Neural crest cell (in vitro differentiated cells): ENCODE measurements around the gene XRCC2. TPM values are rescaled to one million over a fixed set of nuclear protein-coding genes. Genes with fewer than 3 reads are reported as not detected.
"Not testable (repeated sequence)": the region's sequence is repeated elsewhere in the genome, so short reads cannot be mapped to it uniquely, and the experiment has no call there.

Experiments used
- DNase-seq: peaks from one replicate; pipeline ENCODE4 v3.0.0; 2021; ENCODE audit warnings: low read depth, mixed read lengths, low spot score
- H3K27ac Mint-ChIP-seq: one replicate; pipeline ENCODE4 v1.8.0; 2021; ENCODE audit warnings: mild to moderate bottlenecking, mixed read lengths; ENCODE audit not compliant: unreplicated experiment
- H3K27me3 Mint-ChIP-seq: 2 replicates; pipeline ENCODE4 v1.8.0; 2021; ENCODE audit warnings: low read depth, mild to moderate bottlenecking, mixed read lengths
- H3K36me3 Mint-ChIP-seq: 2 replicates; pipeline ENCODE4 v1.8.0; 2021; ENCODE audit warnings: low read depth, mild to moderate bottlenecking, mixed read lengths
- H3K4me1 Mint-ChIP-seq: 2 replicates; pipeline ENCODE4 v1.8.0; 2021; ENCODE audit warnings: mixed read lengths
- H3K4me3 Mint-ChIP-seq: one replicate; pipeline ENCODE4 v1.8.0; 2021; ENCODE audit warnings: mild to moderate bottlenecking, mixed read lengths
- H3K9me3 Mint-ChIP-seq: 2 replicates; pipeline ENCODE4 v1.8.0; 2021; ENCODE audit warnings: mixed read lengths
- total RNA-seq: library from RNA; stranded (reverse); gene quantifications from 2 replicates; pipeline ENCODE4 v1.2.1, GENCODE V29; 2021
- TF ChIP-seq, protein P1 (sequence below): fragments of 200-600 bp; sonication (generic); conservative IDR thresholded peaks from 2 replicates; pipeline ENCODE4 v1.5.0; 2021; ENCODE audit warnings: antibody characterized with exemption, mild to moderate bottlenecking

The XRCC2 gene
- total RNA-seq, 1 donor from 2014 or later = 28.2 TPM

DNA sequence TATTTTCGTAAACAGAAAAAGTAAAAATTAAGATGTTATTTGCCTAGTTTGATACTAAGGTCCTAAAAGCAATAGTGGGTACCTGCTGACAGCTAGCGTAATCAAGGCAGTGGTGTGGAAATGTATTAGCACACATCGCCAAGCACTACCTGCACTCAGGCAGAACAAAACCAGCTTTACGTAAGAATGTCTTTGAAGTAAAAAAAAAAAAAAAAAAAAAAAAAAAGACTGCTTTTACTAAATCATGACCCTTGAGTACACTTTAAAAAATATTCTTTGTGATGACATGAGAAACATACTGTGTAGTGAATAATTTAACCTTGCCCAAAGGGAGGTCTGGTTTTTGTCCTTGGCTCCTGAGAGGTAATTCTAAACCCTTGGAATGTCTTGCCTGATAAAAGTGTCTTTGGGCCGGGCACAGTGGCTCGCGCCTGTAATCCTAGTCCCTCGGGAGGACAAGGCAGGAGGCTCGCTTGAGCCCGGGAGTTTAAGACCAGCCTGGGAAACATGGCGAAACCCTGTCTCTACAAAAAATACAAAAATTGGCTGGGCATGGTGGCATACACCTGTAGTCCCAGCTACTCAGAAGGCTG is 12.7 kb downstream of the XRCC2 start:
- TF ChIP-seq, protein P1, sequence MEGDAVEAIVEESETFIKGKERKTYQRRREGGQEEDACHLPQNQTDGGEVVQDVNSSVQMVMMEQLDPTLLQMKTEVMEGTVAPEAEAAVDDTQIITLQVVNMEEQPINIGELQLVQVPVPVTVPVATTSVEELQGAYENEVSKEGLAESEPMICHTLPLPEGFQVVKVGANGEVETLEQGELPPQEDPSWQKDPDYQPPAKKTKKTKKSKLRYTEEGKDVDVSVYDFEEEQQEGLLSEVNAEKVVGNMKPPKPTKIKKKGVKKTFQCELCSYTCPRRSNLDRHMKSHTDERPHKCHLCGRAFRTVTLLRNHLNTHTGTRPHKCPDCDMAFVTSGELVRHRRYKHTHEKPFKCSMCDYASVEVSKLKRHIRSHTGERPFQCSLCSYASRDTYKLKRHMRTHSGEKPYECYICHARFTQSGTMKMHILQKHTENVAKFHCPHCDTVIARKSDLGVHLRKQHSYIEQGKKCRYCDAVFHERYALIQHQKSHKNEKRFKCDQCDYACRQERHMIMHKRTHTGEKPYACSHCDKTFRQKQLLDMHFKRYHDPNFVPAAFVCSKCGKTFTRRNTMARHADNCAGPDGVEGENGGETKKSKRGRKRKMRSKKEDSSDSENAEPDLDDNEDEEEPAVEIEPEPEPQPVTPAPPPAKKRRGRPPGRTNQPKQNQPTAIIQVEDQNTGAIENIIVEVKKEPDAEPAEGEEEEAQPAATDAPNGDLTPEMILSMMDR = no peak

DNA sequence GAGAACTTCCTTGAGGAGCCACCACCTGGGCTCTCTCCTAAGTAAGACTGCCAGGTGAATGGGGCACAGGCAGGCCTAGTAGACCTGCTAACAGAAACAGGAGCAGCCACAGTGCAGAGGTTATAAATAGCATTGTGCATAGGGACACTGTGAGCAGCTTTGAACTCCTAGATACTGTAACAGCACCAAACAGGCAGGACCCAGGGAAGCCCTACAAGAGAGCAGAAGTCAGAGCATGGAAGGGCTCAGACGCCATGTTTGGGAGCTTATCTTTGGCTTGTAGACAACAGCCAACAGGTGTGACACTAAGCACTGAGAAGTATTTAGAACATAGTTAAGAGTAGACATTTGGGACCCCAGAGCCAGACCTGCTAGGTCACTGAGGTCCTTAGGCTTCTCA is 14.5 kb downstream of the XRCC2 start:
- Mint-ChIP-seq H3K4me1 (peaks cover 4% of the 10 kb centered on the region), H3K4me3 (no peak overlapping the region), H3K36me3 (peaks cover 25% of the 10 kb centered on the region), H3K27ac (no peak overlapping the region), H3K9me3 (peaks cover 2% of the 10 kb centered on the region), H3K27me3 (no peaks in the 10 kb centered on the region)
- TF ChIP-seq, protein P1 = no peak
- DNase-seq = no peak

More for the DNA sequence above, 12.7 kb downstream of the XRCC2 start:
- peaks cover 23% of the 10 kb centered on the region for H3K36me3 Mint-ChIP-seq
- H3K27ac Mint-ChIP-seq = no peak overlapping the region
- H3K4me3 Mint-ChIP-seq = no peak overlapping the region
- H3K4me1 Mint-ChIP-seq = peaks cover 4% of the 10 kb centered on the region
- H3K9me3 Mint-ChIP-seq = peaks cover 2% of the 10 kb centered on the region
- no peaks in the 10 kb centered on the region for H3K27me3 Mint-ChIP-seq
- no peak for DNase-seq

DNA sequence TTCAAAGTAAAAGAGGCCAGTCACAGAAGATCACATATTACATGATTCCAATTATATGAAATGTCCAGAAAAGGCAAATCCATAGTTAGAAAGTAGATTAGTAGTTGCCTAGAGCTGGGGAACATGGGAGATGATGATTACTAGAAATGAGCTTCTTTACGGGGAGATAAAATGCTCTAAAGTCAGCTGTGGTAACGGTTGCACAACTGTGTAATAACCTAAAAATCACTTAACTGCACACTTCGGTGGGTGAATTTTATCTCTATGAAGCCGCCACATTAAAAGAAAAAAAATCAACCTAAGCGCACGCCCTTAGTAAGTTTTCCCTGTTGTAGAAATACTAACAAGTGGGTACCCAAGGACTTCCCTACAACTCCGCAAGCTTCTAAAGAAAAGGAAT is 15.9 kb downstream of the XRCC2 start:
- Mint-ChIP-seq H3K36me3 (peaks cover 26% of the 10 kb centered on the region), H3K4me3 (no peak overlapping the region), H3K4me1 (peaks cover 4% of the 10 kb centered on the region), H3K27me3 (no peaks in the 10 kb centered on the region), H3K9me3 (peaks cover 2% of the 10 kb centered on the region), H3K27ac (no peak overlapping the region)
- no peak for DNase-seq
- TF ChIP-seq, protein P1 = no peak

DNA sequence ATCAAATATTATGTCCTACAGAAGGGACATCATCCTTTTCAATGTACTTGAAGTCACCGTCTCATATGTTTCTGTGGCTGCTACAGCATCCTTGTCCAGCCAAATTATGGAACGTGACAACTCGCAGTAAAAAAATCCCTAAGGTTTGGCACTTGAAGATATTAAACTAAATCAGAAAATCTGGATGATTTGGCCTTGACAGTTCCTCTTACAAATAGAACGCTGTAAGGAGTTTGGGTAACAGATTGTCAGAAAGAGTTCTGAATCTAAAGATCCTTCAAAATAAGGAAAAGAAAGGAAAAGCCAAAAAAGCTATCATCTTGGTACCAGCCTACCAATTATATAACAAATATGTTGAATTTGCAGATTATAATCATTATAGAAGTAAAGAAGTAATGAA is 21.0 kb downstream of the XRCC2 start:
- Mint-ChIP-seq H3K4me3 (no peak overlapping the region), H3K36me3 (peaks cover 12% of the 10 kb centered on the region), H3K27me3 (no peaks in the 10 kb centered on the region), H3K9me3 (no peaks in the 10 kb centered on the region), H3K4me1 (no peaks in the 10 kb centered on the region), H3K27ac (no peak overlapping the region)
- TF ChIP-seq, protein P1 = no peak
- no peak for DNase-seq

DNA sequence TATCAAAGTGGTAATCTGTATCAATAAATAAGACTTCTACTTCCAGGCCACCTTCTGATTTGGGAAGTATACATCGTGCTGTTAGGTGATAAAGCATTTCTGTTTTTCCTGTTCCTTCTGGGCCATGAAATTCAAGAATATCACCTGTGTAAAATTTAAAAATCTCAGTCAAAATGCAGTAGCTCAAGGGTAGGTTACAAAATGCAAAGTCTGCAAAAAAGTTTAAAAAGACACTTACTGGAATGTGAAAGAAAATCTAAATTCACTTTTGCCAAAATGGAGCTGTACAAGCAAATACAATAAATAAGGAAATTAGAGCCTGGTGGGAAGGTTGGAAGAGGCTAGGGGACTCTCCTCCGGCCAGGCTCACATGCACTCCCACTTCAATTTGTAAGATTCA is 26.7 kb downstream of the XRCC2 start:
- Mint-ChIP-seq H3K27ac (no peak overlapping the region), H3K4me1 (no peaks in the 10 kb centered on the region), H3K27me3 (no peaks in the 10 kb centered on the region), H3K36me3 (peaks cover 30% of the 10 kb centered on the region), H3K9me3 (peaks cover 8% of the 10 kb centered on the region), H3K4me3 (no peak overlapping the region)
- no peak for DNase-seq
- TF ChIP-seq, protein P1 = no peak

DNA sequence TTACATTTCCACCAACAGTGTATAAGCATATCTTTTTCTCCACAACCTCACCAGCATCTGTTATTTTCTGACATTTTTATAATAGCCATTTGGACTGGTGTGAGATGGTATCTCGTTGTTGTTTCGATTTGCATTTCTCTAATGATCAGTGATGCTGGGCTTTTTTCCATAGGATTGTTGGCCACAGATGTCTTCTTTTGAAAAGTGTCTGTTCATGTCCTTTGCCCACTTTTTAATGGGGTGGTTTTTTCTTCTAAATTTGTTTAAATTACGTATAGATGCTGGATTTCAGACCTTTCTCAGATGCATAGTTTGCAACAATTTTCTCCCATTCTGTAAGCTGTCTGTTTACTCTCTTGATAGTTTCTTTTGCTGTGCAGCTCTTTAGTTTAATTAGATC is 28.9 kb downstream of the XRCC2 start:
- peaks cover 36% of the 10 kb centered on the region for H3K36me3 Mint-ChIP-seq
- no peak overlapping the region for H3K27ac Mint-ChIP-seq

DNA sequence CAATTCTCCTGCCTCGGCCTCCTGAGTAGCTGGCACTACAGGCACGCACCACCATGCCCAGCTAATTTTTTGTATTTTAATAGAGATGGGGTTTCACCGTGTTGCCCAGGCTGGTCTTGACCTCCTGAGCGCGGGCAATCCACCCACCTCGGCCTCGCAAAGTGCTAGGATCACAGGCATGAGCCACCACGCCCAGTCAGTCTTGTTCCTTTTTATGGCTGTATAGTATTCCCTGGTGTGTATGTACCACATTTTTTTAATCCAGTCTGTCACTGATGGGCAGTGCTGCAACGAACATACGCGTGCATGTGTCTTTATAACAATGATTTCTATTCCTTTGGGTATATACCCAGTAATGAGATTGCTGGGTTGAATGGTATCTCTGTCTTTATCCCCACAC is 29.4 kb downstream of the XRCC2 start:
- not testable (repeated sequence) for H3K4me3 Mint-ChIP-seq, DNase-seq, H3K4me1 Mint-ChIP-seq, H3K9me3 Mint-ChIP-seq, H3K27ac Mint-ChIP-seq, H3K27me3 Mint-ChIP-seq
- H3K36me3 Mint-ChIP-seq = peaks cover 36% of the 10 kb centered on the region

More for the DNA sequence above, 28.9 kb downstream of the XRCC2 start:
- DNase-seq = no peak
- Mint-ChIP-seq H3K4me1 (no peaks in the 10 kb centered on the region), H3K27me3 (no peaks in the 10 kb centered on the region), H3K9me3 (peaks cover 8% of the 10 kb centered on the region), H3K4me3 (no peak overlapping the region)
- TF ChIP-seq, protein P1 = no peak
